Right lobe of liver (tissue), 4 donors: ENCODE measurements around the gene KIF27.

Experiments
- CTCF ChIP-seq, 4 donors: fragments of 200-600 bp in 3 of 4; fragments of 450-650 bp in 1 of 4; IDR thresholded peaks; one replicate each; pipeline versions ENCODE4 v1.5.1 to v1.8.0; 2016 to 2022; ENCODE audit warnings: antibody characterized with exemption in 4 of 4, mild to moderate bottlenecking in 2 of 4
- POLR2A ChIP-seq: fragments of 450-650 bp; IDR thresholded peaks from one replicate; pipeline ENCODE4 v1.6.1; 2017; ENCODE audit warnings: antibody characterized with exemption, mild to moderate bottlenecking
- donor health status: DM: no; HTN: no; CAD: no.
- donor health status: DM: no; HTN: no; CAD: no.
- donor health status: DM: no; HTN: yes; CAD: no.

- peak; percentile 86 for TF ChIP-seq POLR2A
- TF ChIP-seq CTCF (IDR thresholded peaks at IDR 0.05), result peak; percentile 29 to 55 (median 30)
Measured at GRCh38 chr9:83920927-83921707, at the start of gene KIF27.
